Sigmoid colon (tissue), 7 donors: ENCODE measurements around the gene SCN4B. TPM values are rescaled to one million over a fixed set of nuclear protein-coding genes. Genes with fewer than 3 reads are reported as not detected.

ENCODE experiments used
- DNase-seq: peaks from one replicate; pipeline ENCODE4 v3.0.0-alpha.2; 2019
- H3K27ac ChIP-seq, 4 donors: fragments of 200-600 bp; sonication (generic); one replicate each; pipeline ENCODE4 v1.5.1; 2016 to 2019; ENCODE audit warnings: mild to moderate bottlenecking in 1 of 4
- H3K27me3 ChIP-seq, 3 donors: fragments of 200-600 bp; sonication (generic); one replicate each; pipeline ENCODE4 v1.5.1; 2019; ENCODE audit warnings: mild to moderate bottlenecking in 1 of 3
- H3K36me3 ChIP-seq, 4 donors: fragments of 200-600 bp; sonication (generic); one replicate each; pipeline ENCODE4 v1.5.1; 2016 to 2019
- H3K4me1 ChIP-seq, 4 donors: fragments of 200-600 bp; sonication (generic); one replicate each; pipeline ENCODE4 v1.5.1; 2017 to 2019
- H3K4me3 ChIP-seq, 4 donors: fragments of 200-600 bp; sonication (generic); one replicate each; pipeline ENCODE4 v1.5.1; 2017 to 2019; ENCODE audit warnings: mild to moderate bottlenecking in 2 of 4, moderate library complexity in 1 of 4
- H3K9me3 ChIP-seq, 4 donors: fragments of 200-600 bp in 3 of 4; sonication (generic) in 3 of 4; one replicate each; pipeline versions ENCODE4 v1.5.1 to v1.6.1; 2013 to 2019
- CTCF ChIP-seq, 4 experiments: fragments of 450-650 bp in 3 of 4; fragments of 200-600 bp in 1 of 4; IDR thresholded peaks; one replicate each; pipeline ENCODE4 v1.5.1; 2016 to 2019; ENCODE audit warnings: antibody characterized with exemption in 4 of 4, mild to moderate bottlenecking in 3 of 4, moderate library complexity in 2 of 4
- EP300 ChIP-seq, 4 donors: sonication (generic); formaldehyde crosslinking; IDR thresholded peaks; one replicate each; pipeline ENCODE4 v1.6.1; 2017; ENCODE audit warnings: antibody characterized with exemption in 4 of 4
- POLR2A ChIP-seq, 2 donors: fragments of 450-650 bp; IDR thresholded peaks; one replicate each; pipeline ENCODE4 v1.6.1; 2016; ENCODE audit warnings: antibody characterized with exemption in 2 of 2, mild to moderate bottlenecking in 2 of 2, moderate library complexity in 2 of 2
- POLR2AphosphoS5 ChIP-seq, 4 donors: sonication (generic); formaldehyde crosslinking; IDR thresholded peaks; one replicate each; pipeline ENCODE4 v1.6.1; 2017; ENCODE audit warnings: antibody characterized with exemption in 4 of 4
- WGBS, 2 donors: extraction: QIAGEN DNeasy Blood & Tissue Kit; methylation state at CpG; one replicate each; pipeline ENCODE4 v1.1.7; 2013; 5-methylcytosine and 5-hydroxymethylcytosine counted together
- intact Hi-C: fragments of 100-400 bp; cut with DNase I; formaldehyde crosslinking; loops from one replicate; pipeline ENCODE4 v1.15.1; 2023
- polyA plus RNA-seq, 3 donors: library from polyadenylated mRNA; stranded (reverse); fragments of 200-250 nt; gene quantifications; one replicate each; pipeline ENCODE4 v1.2.3, GENCODE V29; 2013
- total RNA-seq, 4 donors: library from RNA; depleted of rRNA; stranded (reverse); fragments of >200 nt; gene quantifications; one replicate each; pipeline ENCODE4 v1.1.0, GENCODE V29; 2016
- donor health status: healthy with polysubstance abuse.
- donor health status: Bipolar disorder and iron deficiency.
- donor health status: healthy.

The SCN4B gene
- total and polyA plus RNA-seq, 7 donors = 0.92 to 2.2 (median 1.3) TPM

GRCh38 chr11:118133816-118134215, 18.8 kb downstream of the SCN4B start:
- intact Hi-C loops = no loop called here
- peak; percentile 53 for DNase-seq
- H3K4me1 ChIP-seq = no peaks in the 10 kb centered on the region

GRCh38 chr11:118132385-118133151, 20.1 kb downstream of the SCN4B start:
- peak; percentile 45 for DNase-seq
- no peaks in the 10 kb centered on the region for H3K4me1 ChIP-seq
- H3K4me3 ChIP-seq = no peak overlapping the region
- no peaks in the 10 kb centered on the region for H3K36me3 ChIP-seq
- H3K27me3 ChIP-seq = peaks cover 0 to 18% (median 2%) of the 10 kb centered on the region in 3 donors
- no peak overlapping the region for H3K27ac ChIP-seq
- intact Hi-C loops = no loop called here
- WGBS, 2 donors = 84 to 85% methylated on average over 15 of the region's 15 CpGs
- no peak for TF ChIP-seq CTCF (IDR thresholded peaks at IDR 0.05)
- TF ChIP-seq POLR2AphosphoS5 (IDR thresholded peaks at IDR 0.05) = no peak
- TF ChIP-seq POLR2A (IDR thresholded peaks at IDR 0.05) = no peak
- no peak for TF ChIP-seq EP300 (IDR thresholded peaks at IDR 0.05)
- H3K9me3 ChIP-seq = no peaks in the 10 kb centered on the region

More at GRCh38 chr11:118133816-118134215, 18.8 kb downstream of the SCN4B start:
- Histone ChIP-seq H3K36me3 (no peaks in the 10 kb centered on the region), H3K27me3 (peaks cover 0 to 25% (median 2%) of the 10 kb centered on the region in 3 donors), H3K27ac (no peak overlapping the region), H3K4me3 (no peak overlapping the region), H3K9me3 (no peaks in the 10 kb centered on the region)
- TF ChIP-seq POLR2A (IDR thresholded peaks at IDR 0.05) (no peak), CTCF (IDR thresholded peaks at IDR 0.05) (no peak), EP300 (IDR thresholded peaks at IDR 0.05) (no peak), POLR2AphosphoS5 (IDR thresholded peaks at IDR 0.05) (no peak)
- 92 to 93% methylated on average over 10 of the region's 10 CpGs for WGBS, 2 donors

- Histone ChIP-seq H3K4me1 (no peaks in the 10 kb centered on the region), H3K9me3 (no peaks in the 10 kb centered on the region), H3K4me3 (no peak overlapping the region), H3K27me3 (no peaks in the 10 kb centered on the region), H3K27ac (no peak overlapping the region), H3K36me3 (no peaks in the 10 kb centered on the region)
- TF ChIP-seq CTCF (IDR thresholded peaks at IDR 0.05) = no peak
- TF ChIP-seq EP300 (IDR thresholded peaks at IDR 0.05) = no peak
- 72 to 73% methylated on average over 6 of the region's 6 CpGs for WGBS, 2 donors
- DNase-seq = no peak
- intact Hi-C loops = no loop called here
These were observed 23.0 kb downstream of the SCN4B start for GRCh38 chr11:118129471-118130172.

GRCh38 chr11:118128721-118129470, 23.7 kb downstream of the SCN4B start:
- intact Hi-C loops = no loop called here
- Histone ChIP-seq H3K4me1 (no peaks in the 10 kb centered on the region), H3K4me3 (no peak overlapping the region), H3K9me3 (no peaks in the 10 kb centered on the region), H3K27ac (no peak overlapping the region), H3K36me3 (no peaks in the 10 kb centered on the region), H3K27me3 (no peaks in the 10 kb centered on the region)
- 73 to 79% methylated on average over 11 of the region's 11 CpGs for WGBS, 2 donors
- no peak for DNase-seq
- TF ChIP-seq POLR2A (IDR thresholded peaks at IDR 0.05) (no peak), CTCF (IDR thresholded peaks at IDR 0.05) (no peak)
